ENCODE measurements around the gene GRIN2A.

- TF ChIP-seq CHD1 (IDR thresholded peaks at IDR 0.05; ENCODE audit: low read depth, low read length) (no peak), CTCF (IDR thresholded peaks at IDR 0.05; ENCODE audit: control extremely low read depth in 1 of 3, insufficient read depth in 1 of 3, low read depth in 1 of 3, low read length in 3 of 3) (no peak), BRCA1 (IDR thresholded peaks at IDR 0.05; ENCODE audit: low read depth, low read length) (no peak), POLR2A (IDR thresholded peaks at IDR 0.05; ENCODE audit: control extremely low read depth in 1 of 2, low read depth in 2 of 2, low read length in 2 of 2) (no peak), RAD21 (IDR thresholded peaks at IDR 0.05 in 1 of 2, conservative IDR thresholded peaks at IDR 0.05 in 1 of 2; ENCODE audit: low read depth in 2 of 2, low read length in 2 of 2) (no peak), EP300 (IDR thresholded peaks at IDR 0.05; ENCODE audit: borderline replicate concordance in 1 of 2, low read depth in 2 of 2, low read length in 2 of 2) (no peak), TEAD4 (IDR thresholded peaks at IDR 0.05; ENCODE audit: low read depth, low read length) (no peak), POLR2AphosphoS5 (IDR thresholded peaks at IDR 0.05; ENCODE audit: low read depth, low read length) (no peak), JUND (IDR thresholded peaks at IDR 0.05; ENCODE audit: low read length) (no peak), TAF1 (IDR thresholded peaks at IDR 0.05; ENCODE audit: low read depth, low read length) (no peak), SIRT6 (IDR thresholded peaks at IDR 0.05; ENCODE audit: low read length) (no peak), ZNF274 (IDR thresholded peaks at IDR 0.05; ENCODE audit: borderline replicate concordance, extremely low read depth, low read length) (no peak)
These were observed 392.0 kb downstream of the GRIN2A start for GRCh38 chr16:9790199-9790598.
